Parathyroid adenoma (tissue), 2 donors: ENCODE measurements around the gene SLC27A2.

ENCODE experiments used
- H2AFZ ChIP-seq: fragments of 300-600 bp; sonication (generic); one replicate; pipeline ENCODE4 v1.7.0; 2017; ENCODE audit warnings: antibody characterized with exemption, mild to moderate bottlenecking
- H3K27ac ChIP-seq: fragments of 300-600 bp; sonication (generic); one replicate; pipeline ENCODE4 v1.7.0; 2017
- H3K27me3 ChIP-seq: fragments of 300-600 bp; sonication (generic); one replicate; pipeline ENCODE4 v1.7.0; 2017; ENCODE audit warnings: low read length; ENCODE audit not compliant: control insufficient read depth, insufficient read depth
- H3K36me3 ChIP-seq: fragments of 300-600 bp; sonication (generic); one replicate; pipeline ENCODE4 v1.7.0; 2017; ENCODE audit warnings: low read length; ENCODE audit not compliant: control insufficient read depth, insufficient read depth
- H3K4me1 ChIP-seq: fragments of 300-600 bp; sonication (generic); one replicate; pipeline ENCODE4 v1.7.0; 2017; ENCODE audit warnings: control low read depth
- H3K4me2 ChIP-seq: fragments of 300-600 bp; sonication (generic); one replicate; pipeline ENCODE4 v1.7.0; 2017; ENCODE audit warnings: low read length
- H3K4me3 ChIP-seq: fragments of 300-600 bp; sonication (generic); one replicate; pipeline ENCODE4 v1.7.0; 2017; ENCODE audit warnings: low read depth, low read length
- H3K79me2 ChIP-seq: fragments of 300-600 bp; sonication (generic); one replicate; pipeline ENCODE4 v1.7.0; 2017; ENCODE audit warnings: control low read depth
- H3K9ac ChIP-seq: fragments of 300-600 bp; sonication (generic); one replicate; pipeline ENCODE4 v1.7.0; 2017; ENCODE audit warnings: mild to moderate bottlenecking
- H3K9me3 ChIP-seq: fragments of 300-600 bp; sonication (generic); one replicate; pipeline ENCODE4 v1.7.0; 2017; ENCODE audit warnings: low read length; ENCODE audit not compliant: control insufficient read depth
- TF ChIP-seq, protein P1 (sequence below): fragments of 300-600 bp; sonication (generic); IDR thresholded peaks from one replicate; pipeline ENCODE4 v1.7.0; 2017; ENCODE audit warnings: antibody characterized with exemption, mild to moderate bottlenecking
- donor health status: primary hyperparathyroidism.

SLC27A2 gene

DNA sequence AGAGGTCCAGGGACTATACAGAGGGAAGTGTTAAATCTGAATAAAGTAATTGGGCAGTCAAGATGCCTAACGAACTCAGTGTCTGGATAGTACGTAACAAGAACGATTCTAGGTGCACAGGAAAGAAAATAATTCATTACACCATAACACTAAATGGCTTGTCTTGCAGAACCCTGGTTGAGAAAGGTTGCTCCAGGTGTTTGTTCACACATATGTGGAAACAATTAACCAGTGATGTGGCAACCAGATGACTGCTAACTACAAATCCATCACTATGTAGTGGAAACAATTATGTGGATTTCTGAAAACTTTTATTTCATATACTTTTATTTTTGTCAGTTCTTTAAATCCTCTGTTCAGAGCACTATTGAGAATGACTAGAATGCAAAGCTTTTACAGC is 93.9 kb downstream of the SLC27A2 start:
- Histone ChIP-seq H2AFZ (no peak overlapping the region), H3K27ac (no peak overlapping the region), H3K4me1 (no peaks in the 10 kb centered on the region), H3K9me3 (no peaks in the 10 kb centered on the region), H3K36me3 (no peaks in the 10 kb centered on the region), H3K9ac (no peak overlapping the region), H3K4me2 (no peak overlapping the region), H3K4me3 (no peak overlapping the region), H3K79me2 (no peaks in the 10 kb centered on the region), H3K27me3 (no peaks in the 10 kb centered on the region)
- TF ChIP-seq, protein P1, sequence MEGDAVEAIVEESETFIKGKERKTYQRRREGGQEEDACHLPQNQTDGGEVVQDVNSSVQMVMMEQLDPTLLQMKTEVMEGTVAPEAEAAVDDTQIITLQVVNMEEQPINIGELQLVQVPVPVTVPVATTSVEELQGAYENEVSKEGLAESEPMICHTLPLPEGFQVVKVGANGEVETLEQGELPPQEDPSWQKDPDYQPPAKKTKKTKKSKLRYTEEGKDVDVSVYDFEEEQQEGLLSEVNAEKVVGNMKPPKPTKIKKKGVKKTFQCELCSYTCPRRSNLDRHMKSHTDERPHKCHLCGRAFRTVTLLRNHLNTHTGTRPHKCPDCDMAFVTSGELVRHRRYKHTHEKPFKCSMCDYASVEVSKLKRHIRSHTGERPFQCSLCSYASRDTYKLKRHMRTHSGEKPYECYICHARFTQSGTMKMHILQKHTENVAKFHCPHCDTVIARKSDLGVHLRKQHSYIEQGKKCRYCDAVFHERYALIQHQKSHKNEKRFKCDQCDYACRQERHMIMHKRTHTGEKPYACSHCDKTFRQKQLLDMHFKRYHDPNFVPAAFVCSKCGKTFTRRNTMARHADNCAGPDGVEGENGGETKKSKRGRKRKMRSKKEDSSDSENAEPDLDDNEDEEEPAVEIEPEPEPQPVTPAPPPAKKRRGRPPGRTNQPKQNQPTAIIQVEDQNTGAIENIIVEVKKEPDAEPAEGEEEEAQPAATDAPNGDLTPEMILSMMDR = no peak

DNA sequence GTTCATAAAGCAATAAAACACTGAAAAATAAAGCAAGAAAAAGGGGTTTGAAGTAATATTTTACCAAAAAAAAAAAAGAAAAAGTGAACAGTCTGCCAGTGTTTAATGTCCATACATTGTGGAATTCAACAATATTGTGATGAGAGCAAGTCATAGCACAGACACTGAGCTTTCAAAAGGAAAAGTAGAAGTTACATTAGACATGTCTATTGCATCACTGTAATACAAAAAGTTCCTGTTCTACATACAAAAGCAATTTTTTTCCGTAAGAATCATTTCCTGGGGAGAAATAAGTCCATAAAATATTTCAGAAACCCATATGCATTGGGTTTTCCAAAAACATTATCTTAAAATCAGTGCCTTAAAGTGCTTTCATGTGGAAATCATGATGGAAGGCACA is 95.4 kb downstream of the SLC27A2 start:
- no peaks in the 10 kb centered on the region for H3K27me3 ChIP-seq
- no peaks in the 10 kb centered on the region for H3K79me2 ChIP-seq
- no peak overlapping the region for H2AFZ ChIP-seq
- no peak overlapping the region for H3K4me3 ChIP-seq
- TF ChIP-seq, protein P1 = no peak
- H3K4me2 ChIP-seq = no peak overlapping the region
- H3K9me3 ChIP-seq = no peaks in the 10 kb centered on the region
- H3K36me3 ChIP-seq = no peaks in the 10 kb centered on the region
- no peak overlapping the region for H3K27ac ChIP-seq
- no peaks in the 10 kb centered on the region for H3K4me1 ChIP-seq
- no peak overlapping the region for H3K9ac ChIP-seq

DNA sequence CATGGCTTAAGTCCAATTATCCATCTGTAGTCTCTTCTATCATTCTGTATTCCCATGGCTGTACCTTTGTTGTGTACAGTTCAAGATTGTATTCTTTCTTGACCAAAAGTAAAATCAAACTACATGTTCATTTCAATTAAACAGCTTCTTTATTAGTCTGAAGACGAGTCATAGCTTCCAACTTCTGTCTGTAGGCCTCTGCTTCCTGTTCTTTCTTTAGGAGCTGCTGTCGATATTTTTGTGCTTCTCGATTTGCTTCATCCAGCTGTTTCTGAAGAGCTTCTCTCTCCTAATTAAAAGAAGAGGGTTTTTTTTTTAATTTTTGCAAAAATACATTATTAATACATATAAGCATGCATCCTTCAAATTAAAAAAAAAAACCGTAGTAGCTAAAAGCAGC is 96.5 kb downstream of the SLC27A2 start:
- Histone ChIP-seq H3K27ac (no peak overlapping the region), H2AFZ (no peak overlapping the region), H3K36me3 (no peaks in the 10 kb centered on the region), H3K27me3 (no peaks in the 10 kb centered on the region), H3K9me3 (no peaks in the 10 kb centered on the region), H3K4me2 (no peak overlapping the region), H3K9ac (no peak overlapping the region), H3K79me2 (no peaks in the 10 kb centered on the region), H3K4me1 (no peaks in the 10 kb centered on the region), H3K4me3 (no peak overlapping the region)
- TF ChIP-seq, protein P1 = no peak

DNA sequence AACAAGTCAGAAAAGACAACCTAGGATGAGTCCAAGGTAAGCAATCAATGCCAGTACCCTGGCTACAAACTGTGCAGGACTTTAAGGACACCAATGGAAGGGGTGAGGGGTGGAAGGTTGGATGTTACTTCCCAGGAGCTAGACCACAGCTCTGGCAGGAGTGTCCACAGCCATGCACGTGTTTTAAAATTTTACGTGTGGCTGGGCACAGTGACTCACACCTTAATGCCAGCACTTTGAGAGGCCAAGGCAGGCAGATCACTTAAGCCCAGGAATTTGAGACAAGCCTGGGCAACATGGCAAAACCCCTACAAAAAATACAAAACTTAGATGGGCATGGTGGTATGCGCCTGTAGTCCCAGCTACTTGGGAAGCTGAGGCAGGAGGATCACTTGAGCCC is 98.3 kb downstream of the SLC27A2 start:
- no peaks in the 10 kb centered on the region for H3K36me3 ChIP-seq
- H3K9ac ChIP-seq = no peak overlapping the region

DNA sequence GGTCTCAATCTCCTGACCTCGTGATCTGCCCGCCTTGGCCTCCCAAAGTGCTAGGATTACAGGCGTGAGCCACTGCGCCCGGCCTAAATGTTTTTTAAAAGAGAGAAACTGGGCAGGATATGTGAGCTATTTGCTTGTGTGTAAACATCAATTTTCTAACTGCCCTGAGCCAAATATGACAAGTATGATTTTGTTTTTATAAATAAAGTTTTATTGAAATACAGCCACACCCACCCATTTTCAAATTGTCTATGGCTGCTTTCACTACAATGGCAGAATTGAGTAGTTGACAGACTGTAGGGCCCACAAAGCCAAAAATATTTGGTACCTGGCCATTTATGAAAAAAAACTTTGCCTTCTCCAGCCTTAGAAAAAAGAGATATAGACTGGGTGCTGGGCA is 99.4 kb downstream of the SLC27A2 start:
- TF ChIP-seq, protein P1 = no peak
- Histone ChIP-seq H3K4me1 (no peaks in the 10 kb centered on the region), H3K27ac (no peak overlapping the region), H3K27me3 (no peaks in the 10 kb centered on the region), H3K4me3 (no peak overlapping the region), H2AFZ (no peak overlapping the region), H3K79me2 (no peaks in the 10 kb centered on the region), H3K9ac (no peak overlapping the region), H3K9me3 (no peaks in the 10 kb centered on the region), H3K4me2 (no peak overlapping the region), H3K36me3 (no peaks in the 10 kb centered on the region)

More for the DNA sequence above, 98.3 kb downstream of the SLC27A2 start:
- Histone ChIP-seq H3K9me3 (no peaks in the 10 kb centered on the region), H3K4me2 (no peak overlapping the region), H3K4me3 (no peak overlapping the region), H3K79me2 (no peaks in the 10 kb centered on the region), H3K27me3 (no peaks in the 10 kb centered on the region), H3K4me1 (no peaks in the 10 kb centered on the region), H3K27ac (no peak overlapping the region), H2AFZ (no peak overlapping the region)
- TF ChIP-seq, protein P1 = no peak
